ENCODE data around the gene FIGNL2.

The FIGNL2 gene

GRCh38 chr12:51848326-51848727 lies at the start of gene FIGNL2:
TSS of gene FIGNL2 (minus strand) at chr12:51848718. CDS start at chr12:51822413, 26,305 bp downstream.
- Histone ChIP-seq H3K27me3 (replicated peaks; ENCODE audit: control insufficient read depth, insufficient read depth, low read length) (peaks cover 2% of the 10 kb centered on the region), H3K36me3 (ENCODE audit: control insufficient read depth, insufficient read depth, low read length) (no peaks in the 10 kb centered on the region), H3K4me3 (replicated peaks; ENCODE audit: low read depth, low read length) (no peak within 1 kb of the TSS)
- no peak for DNase-seq (ENCODE audit: extremely low read depth, insufficient read length)
- TF ChIP-seq CTCF (IDR thresholded peaks at IDR 0.05; ENCODE audit: insufficient read depth, low read length, poor library complexity, severe bottlenecking), result no peak

GRCh38 chr12:51897181-51897580 lies 48.7 kb upstream of the FIGNL2 start:
- no peaks in the 10 kb centered on the region for H3K36me3 ChIP-seq (ENCODE audit: control insufficient read depth, insufficient read depth, low read length)
- H3K4me3 ChIP-seq (replicated peaks; ENCODE audit: low read depth, low read length), result no peak overlapping the region
- no peak for TF ChIP-seq CTCF (IDR thresholded peaks at IDR 0.05; ENCODE audit: insufficient read depth, low read length, poor library complexity, severe bottlenecking)
- DNase-seq (ENCODE audit: extremely low read depth, insufficient read length), result no peak
- H3K27me3 ChIP-seq (replicated peaks; ENCODE audit: control insufficient read depth, insufficient read depth, low read length), result peaks cover 2% of the 10 kb centered on the region

- DNase-seq (ENCODE audit: extremely low read depth, insufficient read length), result no peak
- Histone ChIP-seq H3K27me3 (replicated peaks; ENCODE audit: control insufficient read depth, insufficient read depth, low read length) (peaks cover 2% of the 10 kb centered on the region), H3K4me3 (replicated peaks; ENCODE audit: low read depth, low read length) (no peak overlapping the region), H3K36me3 (ENCODE audit: control insufficient read depth, insufficient read depth, low read length) (no peaks in the 10 kb centered on the region)
- TF ChIP-seq CTCF (IDR thresholded peaks at IDR 0.05; ENCODE audit: insufficient read depth, low read length, poor library complexity, severe bottlenecking), result no peak
Measured at GRCh38 chr12:51896236-51896635, 47.7 kb upstream of the FIGNL2 start.

GRCh38 chr12:51895378-51896135 lies 47.0 kb upstream of the FIGNL2 start:
- DNase-seq (ENCODE audit: extremely low read depth, insufficient read length), result no peak
- Histone ChIP-seq H3K4me3 (replicated peaks; ENCODE audit: low read depth, low read length) (no peak overlapping the region), H3K27me3 (replicated peaks; ENCODE audit: control insufficient read depth, insufficient read depth, low read length) (peaks cover 2% of the 10 kb centered on the region), H3K36me3 (ENCODE audit: control insufficient read depth, insufficient read depth, low read length) (no peaks in the 10 kb centered on the region)
- no peak for TF ChIP-seq CTCF (IDR thresholded peaks at IDR 0.05; ENCODE audit: insufficient read depth, low read length, poor library complexity, severe bottlenecking)

GRCh38 chr12:51893786-51894185 lies 45.3 kb upstream of the FIGNL2 start:
- no peak for TF ChIP-seq CTCF (IDR thresholded peaks at IDR 0.05; ENCODE audit: insufficient read depth, low read length, poor library complexity, severe bottlenecking)
- peaks cover under 1% of the 10 kb centered on the region for H3K27me3 ChIP-seq (replicated peaks; ENCODE audit: control insufficient read depth, insufficient read depth, low read length)
- no peak overlapping the region for H3K4me3 ChIP-seq (replicated peaks; ENCODE audit: low read depth, low read length)
- no peak for DNase-seq (ENCODE audit: extremely low read depth, insufficient read length)
- no peaks in the 10 kb centered on the region for H3K36me3 ChIP-seq (ENCODE audit: control insufficient read depth, insufficient read depth, low read length)

Data from GM06990 (cell line).